Activated CD8-positive, alpha-beta memory T cell treated with anti-CD3 and anti-CD28 coated beads, Interleukin-2, amount 50 U/mL, for 1 hour (primary cell): ENCODE results near the gene HOXB8.

Experiments used
- DNase-seq: peaks from one replicate; pipeline ENCODE4 v3.0.0-alpha.2; 2020; ENCODE audit errors: extremely low read depth

The HOXB8 gene

GRCh38 chr17:48610282-48611211, 4.5 kb downstream of the HOXB8 start, which contains the start of gene HOXB7:
Gene HOXB7 (minus strand): TSS chr17:48611017. CDS start chr17:48610918, 99 bp downstream.
- DNase-seq: no peak

GRCh38 chr17:48609759-48610281, 5.3 kb downstream of the HOXB8 start:
- DNase-seq: no peak

DNA sequence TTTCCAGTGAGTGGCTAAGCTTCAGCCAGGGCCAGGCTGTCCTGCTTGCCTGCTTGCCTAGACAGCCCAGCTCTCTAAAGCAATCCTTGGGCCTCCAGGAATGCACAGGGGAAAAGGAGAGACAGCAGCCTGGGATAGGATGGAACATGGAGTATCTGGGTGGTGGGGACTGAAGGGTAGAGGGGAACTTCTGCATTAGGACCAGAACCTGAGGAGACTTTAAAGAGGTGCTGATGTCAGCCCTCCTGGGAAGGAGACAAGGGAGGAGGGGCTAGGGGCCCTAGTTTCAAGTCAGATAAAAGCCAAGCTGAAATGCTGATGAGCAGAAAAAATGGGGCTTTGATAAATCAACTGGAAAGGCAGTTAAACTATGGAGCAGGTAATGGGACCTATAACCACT, 6.1 kb downstream of the HOXB8 start:
- DNase-seq: no peak

DNA sequence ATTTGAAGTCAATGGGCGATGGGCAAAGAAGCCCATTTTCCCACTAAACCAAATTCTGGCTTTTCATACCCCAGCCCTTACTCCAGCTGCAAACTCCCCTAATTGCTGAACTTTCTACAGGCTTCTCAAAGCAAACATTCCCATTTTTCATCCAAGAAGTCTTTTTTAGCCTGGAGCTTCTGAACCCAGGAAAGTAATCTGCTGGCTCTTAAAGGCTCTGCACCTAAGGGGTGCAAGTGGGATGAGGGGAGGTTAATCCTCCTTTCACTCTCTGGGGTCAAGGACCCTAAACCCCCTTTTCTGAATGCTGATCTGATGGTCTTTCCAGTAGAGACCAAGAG, 6.6 kb downstream of the HOXB8 start:
- no peak for DNase-seq

DNA sequence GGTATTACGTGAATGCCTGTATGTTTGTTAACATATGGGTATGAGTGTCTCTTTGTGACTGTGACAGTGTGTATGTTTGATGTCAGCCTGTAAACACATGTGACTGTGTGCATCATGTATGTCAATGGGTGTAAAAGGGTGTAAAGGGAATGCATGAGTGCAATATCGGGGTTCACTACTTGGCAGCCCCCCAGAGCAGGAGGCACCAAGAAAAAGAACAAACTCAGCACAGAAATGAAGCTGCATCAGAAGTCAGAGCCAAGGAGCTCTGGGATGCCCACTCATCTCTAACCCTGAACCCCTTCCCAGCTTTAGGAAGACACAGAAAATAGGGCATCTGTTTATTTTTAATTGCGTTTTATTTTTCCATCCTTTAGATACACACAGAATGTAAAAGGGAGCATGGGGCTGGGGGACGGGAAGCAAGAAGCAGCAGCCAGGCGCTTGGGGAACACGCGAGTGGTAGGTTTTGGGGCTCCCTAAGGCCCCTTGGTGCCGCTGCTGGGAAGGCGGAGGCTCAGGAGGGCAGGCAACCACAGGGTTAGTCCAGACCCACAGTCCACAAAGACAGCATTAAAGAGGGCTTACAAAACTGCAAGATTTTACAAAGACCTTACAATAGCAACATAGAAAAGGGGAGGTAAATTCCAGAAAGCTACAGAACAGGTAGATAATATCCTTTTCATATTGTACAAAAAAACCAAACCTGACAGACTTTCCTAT, 8.0 kb downstream of the HOXB8 start:
- DNase-seq: no peak

- DNase-seq: no peak
These were observed 8.9 kb downstream of the HOXB8 start for GRCh38 chr17:48605991-48606891.

GRCh38 chr17:48605409-48605919, 9.6 kb downstream of the HOXB8 start:
- DNase-seq: no peak

DNA sequence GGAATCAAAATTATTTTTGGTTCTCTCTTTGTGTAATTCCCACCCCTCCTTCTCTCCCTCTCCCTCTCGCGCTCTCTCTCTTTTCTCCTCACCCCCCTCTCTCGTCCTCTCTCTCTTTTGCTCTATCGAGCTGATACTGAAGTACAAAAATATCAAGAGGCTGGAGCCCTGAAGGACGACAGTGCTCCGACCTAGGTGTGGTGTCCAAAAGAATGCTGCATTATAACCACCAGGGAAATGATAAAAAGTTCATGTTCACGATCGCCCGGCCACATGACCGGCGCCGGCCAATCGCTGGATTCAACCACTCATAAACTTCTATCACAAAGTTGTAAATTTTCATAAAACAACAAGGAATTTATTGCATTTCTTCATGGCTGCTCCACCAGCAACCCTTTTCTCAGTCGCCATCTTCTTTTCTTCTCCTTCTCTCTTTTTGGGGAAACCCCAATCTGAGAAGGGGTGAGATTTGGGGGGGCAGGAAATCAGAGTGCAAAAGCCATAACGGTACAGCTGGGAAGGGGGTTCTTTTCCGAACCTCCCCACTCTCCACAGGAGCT, 10.2 kb downstream of the HOXB8 start, which contains the start of gene HOXB6:
Gene HOXB6, minus strand, starts transcription at position 217 of the 560 bp plus-strand sequence. CDS start 6,836 bp downstream, outside the sequence.
- no peak for DNase-seq

- DNase-seq: no peak
These were observed 10.9 kb downstream of the HOXB8 start for GRCh38 chr17:48603959-48604769.

- no peak for DNase-seq
These were observed 13.3 kb downstream of the HOXB8 start for GRCh38 chr17:48601539-48602425.

DNA sequence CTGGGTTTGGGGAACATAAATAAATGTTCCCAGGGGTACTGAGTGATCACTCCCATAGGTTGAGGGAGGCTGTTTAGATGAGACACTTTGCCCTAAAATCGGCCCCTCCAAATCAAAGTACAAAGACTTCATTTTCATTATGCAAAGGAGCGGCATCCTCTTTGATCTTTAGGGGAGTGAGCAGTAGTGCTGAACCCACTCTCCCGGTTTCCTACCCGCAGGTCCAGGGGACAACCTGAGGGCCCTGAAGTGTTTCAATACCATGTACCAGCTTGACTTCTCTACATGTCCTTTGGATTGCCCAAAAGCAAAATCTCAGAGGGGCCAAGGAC, 13.9 kb downstream of the HOXB8 start:
- no peak for DNase-seq

GRCh38 chr17:48600244-48601098, 14.6 kb downstream of the HOXB8 start:
- no peak for DNase-seq

DNA sequence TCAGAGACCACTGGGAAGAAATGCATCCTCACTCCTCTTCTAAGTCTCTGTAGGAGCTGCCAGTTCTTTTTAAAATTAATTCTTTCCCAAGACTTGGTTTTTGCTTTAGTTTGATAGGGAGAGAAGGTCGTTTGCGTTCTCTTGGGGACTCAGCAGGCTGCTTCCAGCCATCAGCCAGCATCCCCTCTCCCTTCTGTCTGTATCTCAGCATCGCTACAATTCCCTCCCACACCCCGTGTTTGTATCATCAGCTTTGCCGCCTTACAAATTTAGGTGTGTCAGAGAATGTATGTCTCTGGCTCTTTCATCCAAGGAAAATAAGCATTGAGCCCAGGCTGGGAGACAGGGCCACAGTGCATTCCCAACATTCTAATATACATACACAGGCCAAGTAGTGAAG, 15.7 kb downstream of the HOXB8 start:
- no peak for DNase-seq

DNA sequence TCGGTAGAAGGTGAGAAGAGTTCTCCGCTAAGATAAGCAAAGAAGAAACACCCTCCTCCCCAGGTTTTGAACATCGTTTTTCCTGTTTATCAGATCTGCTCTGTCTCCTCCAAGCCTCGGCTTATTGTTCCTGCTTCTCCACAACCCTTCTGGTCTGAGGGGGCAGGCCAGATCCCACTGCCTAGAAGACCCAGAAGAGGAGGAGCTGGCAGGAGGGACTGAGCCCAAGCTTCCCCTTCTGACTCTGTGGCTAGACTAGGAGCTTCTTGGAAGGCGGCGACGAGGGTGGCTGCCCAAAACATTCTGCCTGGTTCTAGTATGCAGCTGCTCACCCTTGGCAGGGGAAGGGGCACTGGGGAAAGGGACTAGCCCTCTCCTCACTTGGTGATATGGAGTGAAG, 16.4 kb downstream of the HOXB8 start:
- DNase-seq: no peak

- no peak for DNase-seq
These were observed 17.1 kb downstream of the HOXB8 start for GRCh38 chr17:48597778-48598631.

GRCh38 chr17:48597528-48597777, 17.6 kb downstream of the HOXB8 start:
- no peak for DNase-seq

GRCh38 chr17:48596735-48597527, 18.2 kb downstream of the HOXB8 start:
- DNase-seq: no peak
